ENCODE data around the gene TRAF1.

TRAF1 gene

DNA sequence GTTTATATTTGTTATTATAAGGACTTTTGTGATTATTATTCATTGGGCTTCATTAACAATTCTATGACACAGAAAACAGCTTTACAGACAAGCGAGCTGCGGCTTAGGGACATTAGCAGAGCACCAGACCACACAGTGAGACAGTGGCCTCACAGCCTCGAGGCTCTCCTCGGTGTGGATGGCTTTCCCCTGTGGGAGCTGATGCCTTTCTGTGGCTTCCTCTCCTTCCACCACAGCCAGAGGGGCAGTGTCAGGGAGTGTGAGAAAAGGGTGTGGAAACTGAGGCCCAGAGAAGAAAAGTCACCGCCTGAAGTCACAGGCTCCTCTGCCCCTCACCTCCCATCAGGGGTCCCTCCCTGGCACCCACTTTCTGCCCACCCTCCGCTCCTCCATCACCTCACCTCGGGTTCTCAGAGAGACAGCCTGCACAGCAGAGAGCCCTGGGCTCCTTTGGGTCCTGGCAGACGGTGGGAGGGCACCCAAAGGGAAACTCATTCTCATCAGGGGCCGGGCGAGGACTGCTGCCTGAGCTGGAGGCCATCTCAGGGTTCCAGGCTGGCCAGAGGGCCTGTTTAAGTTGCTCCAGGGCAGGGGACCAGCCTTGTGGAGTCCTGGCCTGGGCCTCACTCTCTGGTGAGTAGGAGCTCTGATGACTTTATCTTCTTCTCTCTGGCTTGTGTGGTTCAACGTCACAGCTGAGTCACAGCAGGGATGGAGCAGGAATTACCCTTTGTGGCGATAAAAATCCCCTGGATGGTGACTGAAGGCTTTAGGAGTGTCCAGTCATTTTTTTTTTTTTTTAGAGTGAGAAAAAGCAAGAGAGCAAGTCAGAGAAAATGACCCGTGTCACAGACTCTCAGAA, 830 bp downstream of the TRAF1 start:
- DNase-seq (ENCODE audit: low read depth) = peak; percentile 78
- H3K4me3 ChIP-seq (ENCODE audit: low read depth, low read length) = peak overlapping the region; percentile 80

GRCh38 chr9:120924698-120925534, 1.7 kb downstream of the TRAF1 start:
- DNase-seq (ENCODE audit: low read depth) = no peak
- TF ChIP-seq, protein P1, sequence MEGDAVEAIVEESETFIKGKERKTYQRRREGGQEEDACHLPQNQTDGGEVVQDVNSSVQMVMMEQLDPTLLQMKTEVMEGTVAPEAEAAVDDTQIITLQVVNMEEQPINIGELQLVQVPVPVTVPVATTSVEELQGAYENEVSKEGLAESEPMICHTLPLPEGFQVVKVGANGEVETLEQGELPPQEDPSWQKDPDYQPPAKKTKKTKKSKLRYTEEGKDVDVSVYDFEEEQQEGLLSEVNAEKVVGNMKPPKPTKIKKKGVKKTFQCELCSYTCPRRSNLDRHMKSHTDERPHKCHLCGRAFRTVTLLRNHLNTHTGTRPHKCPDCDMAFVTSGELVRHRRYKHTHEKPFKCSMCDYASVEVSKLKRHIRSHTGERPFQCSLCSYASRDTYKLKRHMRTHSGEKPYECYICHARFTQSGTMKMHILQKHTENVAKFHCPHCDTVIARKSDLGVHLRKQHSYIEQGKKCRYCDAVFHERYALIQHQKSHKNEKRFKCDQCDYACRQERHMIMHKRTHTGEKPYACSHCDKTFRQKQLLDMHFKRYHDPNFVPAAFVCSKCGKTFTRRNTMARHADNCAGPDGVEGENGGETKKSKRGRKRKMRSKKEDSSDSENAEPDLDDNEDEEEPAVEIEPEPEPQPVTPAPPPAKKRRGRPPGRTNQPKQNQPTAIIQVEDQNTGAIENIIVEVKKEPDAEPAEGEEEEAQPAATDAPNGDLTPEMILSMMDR (IDR thresholded peaks at IDR 0.05; ENCODE audit: low read depth, low read length, missing control alignments) = no peak
- peak overlapping the region; percentile 80 for H3K4me3 ChIP-seq (ENCODE audit: low read depth, low read length)

More for the DNA sequence above, 830 bp downstream of the TRAF1 start:
- TF ChIP-seq, protein P1 (IDR thresholded peaks at IDR 0.05; ENCODE audit: low read depth, low read length, missing control alignments) = no peak

DNA sequence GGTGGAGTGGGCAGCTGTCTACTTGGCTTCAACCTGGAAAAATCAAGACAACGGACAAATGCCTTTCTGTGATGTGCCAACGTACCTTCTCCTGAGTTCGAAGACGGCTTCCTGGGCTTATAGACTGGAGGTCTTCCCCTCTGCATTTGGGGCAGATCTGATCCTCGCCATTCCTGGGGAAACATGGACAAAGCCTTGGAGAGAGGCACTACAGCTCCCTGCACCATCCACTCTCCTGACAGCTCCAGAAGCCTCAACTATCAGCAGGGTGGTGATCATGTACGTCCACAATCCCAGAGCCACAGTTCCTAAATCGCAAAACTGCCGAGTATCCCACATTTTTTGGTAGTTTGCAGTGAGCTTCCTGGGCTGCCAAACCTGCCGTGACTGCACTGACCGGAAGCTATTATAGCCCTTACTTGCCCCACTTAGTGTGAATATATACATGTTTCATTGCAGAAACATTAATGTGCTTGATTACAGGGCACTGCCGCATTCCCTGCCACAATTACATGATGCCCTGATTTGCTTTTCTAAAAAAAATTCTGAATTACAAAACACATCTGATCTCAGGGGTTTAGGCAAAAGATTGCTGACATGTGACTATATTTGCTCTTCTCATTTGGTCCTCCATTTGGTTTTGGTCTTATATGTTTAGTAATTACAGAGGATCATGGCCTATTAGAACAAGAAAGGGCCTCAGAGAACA, 2.8 kb downstream of the TRAF1 start:
- H3K4me3 ChIP-seq (ENCODE audit: low read depth, low read length) = peak overlapping the region; percentile 80
- DNase-seq (ENCODE audit: low read depth) = no peak
- TF ChIP-seq, protein P1 (IDR thresholded peaks at IDR 0.05; ENCODE audit: low read depth, low read length, missing control alignments) = no peak

GRCh38 chr9:120922404-120923195, 4.0 kb downstream of the TRAF1 start:
- H3K4me3 ChIP-seq (ENCODE audit: low read depth, low read length) = peak overlapping the region; percentile 80
- TF ChIP-seq, protein P1 (IDR thresholded peaks at IDR 0.05; ENCODE audit: low read depth, low read length, missing control alignments) = no peak
- no peak for DNase-seq (ENCODE audit: low read depth)

- TF ChIP-seq, protein P1 (IDR thresholded peaks at IDR 0.05; ENCODE audit: low read depth, low read length, missing control alignments) = no peak
- peak overlapping the region; percentile 80 for H3K4me3 ChIP-seq (ENCODE audit: low read depth, low read length)
- no peak for DNase-seq (ENCODE audit: low read depth)
These were observed 4.9 kb downstream of the TRAF1 start for GRCh38 chr9:120921661-120922181.

- H3K4me3 ChIP-seq (ENCODE audit: low read depth, low read length) = peak overlapping the region; percentile 80; the same call in 1 of the 2 replicates
- no peak for DNase-seq (ENCODE audit: low read depth)
- TF ChIP-seq, protein P1 (IDR thresholded peaks at IDR 0.05; ENCODE audit: low read depth, low read length, missing control alignments) = no peak
These were observed 5.8 kb downstream of the TRAF1 start for GRCh38 chr9:120920806-120921178.
